HG02678 (cell line): ENCODE data around the gene THAP7.

Source experiments
- ATAC-seq: cut with Tn5 transposase; IDR thresholded peaks from one replicate; pipeline ENCODE4 v1.9.1; 2021; ENCODE audit warnings: mild to moderate bottlenecking, moderate library complexity; ENCODE audit not compliant: unreplicated experiment

The THAP7 gene

GRCh38 chr22:20965104-20965887 is 36.6 kb downstream of the THAP7 start:
- no peak for ATAC-seq

DNA sequence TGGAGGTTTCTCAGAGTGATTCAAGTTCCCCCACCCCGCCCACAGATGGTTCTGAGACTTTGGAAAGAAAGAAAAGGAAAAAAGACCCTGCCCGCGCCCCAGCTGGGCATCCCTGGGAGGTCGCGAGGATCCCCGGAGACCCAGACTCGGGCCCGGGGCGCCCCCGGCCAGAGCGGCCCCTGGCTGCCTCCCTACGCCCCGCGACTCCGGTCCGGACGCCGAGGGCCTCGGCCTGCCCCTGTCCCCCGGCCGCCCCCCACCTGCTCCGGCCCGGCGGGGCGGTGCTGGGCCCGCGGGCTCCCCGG is 37.2 kb downstream of the THAP7 start:
- ATAC-seq, result no peak

GRCh38 chr22:20964090-20964798 is 37.7 kb downstream of the THAP7 start:
- ATAC-seq, result no peak

GRCh38 chr22:20963201-20964052 is 38.5 kb downstream of the THAP7 start:
- ATAC-seq, result no peak

DNA sequence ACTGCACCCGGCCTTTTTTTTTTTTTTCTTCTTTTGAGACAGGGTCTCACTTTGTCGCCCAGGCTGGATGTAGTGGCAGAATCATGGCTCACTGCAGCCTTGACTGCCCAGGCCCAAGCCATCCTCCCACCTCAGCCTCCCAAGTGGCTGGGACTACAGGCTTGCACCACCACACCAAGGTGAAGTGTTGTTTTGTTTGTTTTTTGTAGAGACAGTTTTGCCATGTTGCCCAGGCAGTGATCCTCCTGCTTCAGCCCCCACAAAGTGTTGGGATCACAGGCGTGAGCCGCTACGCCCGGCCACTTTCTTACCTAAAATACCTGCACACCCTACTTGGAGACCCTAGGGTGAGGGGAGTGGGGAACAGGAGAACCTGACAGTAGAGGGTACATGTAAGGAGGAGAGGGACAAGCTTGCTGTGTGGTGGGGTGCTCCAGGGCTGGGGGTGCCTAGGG is 39.4 kb downstream of the THAP7 start:
- no peak for ATAC-seq

GRCh38 chr22:20960609-20961008 is 41.3 kb downstream of the THAP7 start:
- ATAC-seq, result no peak

GRCh38 chr22:20959578-20960461 is 42.1 kb downstream of the THAP7 start:
- ATAC-seq, result no peak

GRCh38 chr22:20957683-20958431 is 44.1 kb downstream of the THAP7 start:
- ATAC-seq, result no peak

- no peak for ATAC-seq
Observed at GRCh38 chr22:20957102-20957682, 44.7 kb downstream of the THAP7 start.

DNA sequence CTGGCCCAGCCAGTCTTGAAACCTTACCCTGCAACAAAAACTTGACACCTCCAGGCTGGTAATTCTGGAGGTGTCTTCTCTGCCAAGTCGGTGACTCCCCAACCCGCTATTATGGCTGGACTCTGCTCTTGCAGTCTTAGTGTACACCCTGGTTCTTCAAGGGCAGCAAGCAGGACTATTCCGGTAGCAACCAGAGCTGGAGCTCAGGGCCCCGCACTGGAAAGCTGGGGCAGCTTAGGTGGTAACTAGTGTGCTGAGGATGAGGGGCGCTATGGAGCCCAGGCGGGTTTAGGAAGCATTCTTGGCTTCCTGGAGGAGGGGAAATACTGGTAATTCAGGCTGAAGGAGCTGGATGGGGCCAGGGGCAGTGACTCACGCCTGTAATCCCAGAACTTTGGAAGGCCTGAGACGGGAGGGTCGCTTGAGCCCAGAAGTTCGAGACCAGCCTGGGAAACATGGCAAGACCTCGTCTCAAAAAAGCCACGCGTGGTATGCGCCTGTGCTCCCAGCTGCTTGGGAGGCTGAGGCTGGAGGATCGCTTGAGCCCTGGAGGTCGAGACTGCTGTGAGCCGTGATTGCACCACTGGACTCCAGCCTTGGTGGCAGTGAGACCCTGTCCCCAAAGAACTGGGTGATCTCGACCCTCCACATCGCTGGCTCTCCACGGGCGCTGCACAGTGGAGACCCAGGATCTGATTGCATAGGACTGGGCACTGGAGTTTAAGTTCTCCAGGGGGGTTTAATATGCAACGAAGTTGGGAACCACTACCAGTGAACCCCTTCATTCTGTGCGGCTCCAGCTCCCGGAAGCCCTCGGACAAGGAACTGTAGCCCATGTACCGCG is 45.4 kb downstream of the THAP7 start:
- ATAC-seq, result no peak

- no peak for ATAC-seq
Observed at GRCh38 chr22:20955548-20955947, 46.4 kb downstream of the THAP7 start.

- ATAC-seq, result no peak
Observed at GRCh38 chr22:20953668-20954500, 48.0 kb downstream of the THAP7 start.

DNA sequence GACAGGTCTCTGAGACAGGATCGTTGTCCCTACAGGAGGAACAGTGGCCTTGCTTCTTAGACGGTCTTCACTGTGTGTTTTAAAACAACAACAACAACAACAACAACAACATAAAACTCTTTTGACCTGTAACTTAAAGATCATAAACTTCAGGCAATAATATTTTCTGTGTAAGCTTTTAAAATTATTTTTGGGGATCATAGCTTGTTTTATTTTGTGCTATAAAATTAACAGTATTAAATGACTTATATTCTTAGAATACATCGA is 48.6 kb downstream of the THAP7 start:
- no peak for ATAC-seq

DNA sequence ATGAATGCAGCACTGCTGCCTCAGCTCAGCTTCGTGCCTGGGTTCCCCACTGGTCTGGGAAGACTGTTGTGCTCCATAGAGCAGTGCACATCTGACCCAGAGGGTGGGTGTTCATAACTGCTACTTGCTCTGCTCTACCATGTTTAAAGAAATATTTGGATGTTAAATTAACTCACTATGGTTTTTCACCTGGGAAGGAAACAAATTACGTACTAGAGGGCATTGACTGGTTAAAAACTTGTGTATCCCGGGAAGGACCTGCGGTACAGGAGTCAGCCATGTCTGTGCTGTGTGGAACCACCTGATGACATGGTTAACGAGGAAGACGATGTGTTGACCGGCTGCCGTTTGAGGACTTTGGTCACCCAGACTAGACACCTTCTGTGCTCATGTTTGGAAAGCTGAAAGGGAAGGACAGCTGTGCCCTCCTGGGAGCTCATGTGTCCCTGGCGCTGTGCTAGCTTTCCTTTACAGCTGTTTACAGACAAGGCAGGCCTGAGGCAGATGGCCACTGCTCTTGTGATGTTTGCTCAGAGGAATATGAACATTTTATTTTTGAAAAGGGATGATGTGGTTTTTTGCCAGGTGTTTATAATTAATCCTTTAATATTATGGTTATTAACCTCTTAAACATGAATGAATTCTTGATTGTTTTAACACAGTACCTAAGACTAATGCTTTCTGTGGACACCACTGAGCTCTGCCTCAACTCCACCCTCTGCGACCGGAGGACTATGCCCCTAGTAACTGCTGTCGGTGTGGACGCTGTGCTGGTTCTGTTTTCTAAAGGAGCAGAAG is 49.2 kb downstream of the THAP7 start:
- no peak for ATAC-seq

DNA sequence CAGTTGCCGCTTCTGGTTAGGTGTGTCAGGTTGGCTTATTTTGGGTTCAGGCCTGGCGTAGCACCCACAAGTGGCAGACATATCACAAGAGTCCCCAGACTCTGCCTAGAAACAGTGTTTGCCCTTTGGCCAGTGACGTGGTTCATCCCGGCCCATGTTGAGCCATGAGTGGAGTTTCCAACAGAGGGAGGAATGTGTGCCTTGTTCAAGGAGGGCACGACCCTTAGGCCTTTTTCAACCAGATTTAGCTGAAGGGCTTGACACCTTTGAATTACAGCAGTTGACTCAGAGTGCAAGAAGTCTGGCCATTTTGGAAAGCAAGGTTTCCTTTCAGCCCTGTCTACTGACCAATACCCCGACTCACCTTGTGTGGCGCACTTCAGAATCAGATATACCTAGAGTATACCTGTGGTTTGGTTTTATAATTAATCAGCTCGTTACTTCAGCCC is 50.0 kb downstream of the THAP7 start:
- no peak for ATAC-seq

DNA sequence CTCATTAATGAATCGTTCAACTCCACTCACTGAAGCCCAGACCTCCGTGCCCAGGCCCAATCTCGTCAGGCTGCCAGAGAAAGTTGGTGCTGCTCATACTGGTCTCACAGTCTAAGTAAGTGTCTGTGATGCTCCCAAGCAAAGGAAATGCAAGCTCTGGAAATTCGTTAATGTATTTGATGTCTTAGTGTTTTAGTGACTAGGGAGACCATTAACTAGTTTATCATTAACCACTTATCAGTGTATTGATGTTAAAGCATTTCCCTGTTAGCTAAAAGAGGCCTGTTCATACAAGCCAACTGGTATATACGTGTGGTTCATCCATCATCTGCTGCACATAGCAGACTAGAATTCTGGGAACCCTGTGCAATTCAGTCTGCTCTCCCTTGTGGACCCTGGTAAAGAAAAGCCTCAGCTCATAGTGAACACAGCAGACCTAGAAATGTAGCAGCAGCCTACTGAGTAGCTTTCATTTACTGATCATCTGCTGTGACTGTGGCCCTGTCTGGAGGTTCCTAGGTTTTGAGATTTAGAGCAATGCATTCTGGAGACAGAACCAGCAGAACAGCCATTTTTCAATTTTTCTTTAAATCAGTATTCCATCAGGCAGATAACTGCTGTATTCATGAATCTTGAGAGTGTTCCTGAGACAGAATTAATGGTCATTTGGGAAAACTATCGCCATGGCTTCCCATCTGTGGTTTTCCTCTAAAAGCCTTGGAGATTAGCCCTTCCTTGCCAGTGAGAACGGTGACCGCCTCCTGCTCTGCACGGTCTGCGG is 50.6 kb downstream of the THAP7 start:
- ATAC-seq, result no peak
